NAMALWA (cell line): ENCODE measurements around the gene PML.

Experiments used
- DNase-seq: peaks from one replicate; pipeline ENCODE4 v3.0.0-alpha.2; 2015; ENCODE audit warnings: low spot score

PML gene

GRCh38 chr15:73985101-73985873, 9.2 kb upstream of the PML start:
- peak; percentile 55 for DNase-seq

GRCh38 chr15:73986055-73986775, 8.3 kb upstream of the PML start:
- DNase-seq, result no peak

GRCh38 chr15:73986776-73987056, 7.8 kb upstream of the PML start:
- no peak for DNase-seq

GRCh38 chr15:73987250-73987649, 7.3 kb upstream of the PML start:
- DNase-seq, result no peak

GRCh38 chr15:73987681-73988444, 6.7 kb upstream of the PML start:
- DNase-seq, result no peak

- DNase-seq, result no peak
Measured at GRCh38 chr15:73988445-73988969, 6.0 kb upstream of the PML start.

- no peak for DNase-seq
Measured at GRCh38 chr15:73989001-73989798, 5.3 kb upstream of the PML start.

- no peak for DNase-seq
Measured at GRCh38 chr15:73990250-73991005, 4.1 kb upstream of the PML start.

- no peak for DNase-seq
Measured at GRCh38 chr15:73991260-73991659, 3.3 kb upstream of the PML start.

GRCh38 chr15:73991726-73992593, 2.6 kb upstream of the PML start, which contains the start of gene STOML1:
TSS of gene STOML1 (minus strand) at chr15:73992295. CDS start at chr15:73992223, 72 bp downstream.
- peak; percentile 95 for DNase-seq

- no peak for DNase-seq
Measured at GRCh38 chr15:73992594-73992898, 2.0 kb upstream of the PML start.

GRCh38 chr15:73993211-73993994, 1.1 kb upstream of the PML start:
- no peak for DNase-seq

- peak; percentile 38 for DNase-seq
Measured at GRCh38 chr15:73994912-73995622, 551 bp downstream of the PML start.

GRCh38 chr15:73996267-73996666, 1.8 kb downstream of the PML start:
- no peak for DNase-seq

GRCh38 chr15:73996939-73997338, 2.4 kb downstream of the PML start:
- DNase-seq, result peak; percentile 78

- DNase-seq, result no peak
Measured at GRCh38 chr15:73997986-73998385, 3.5 kb downstream of the PML start.

GRCh38 chr15:74006774-74007639, 12.5 kb downstream of the PML start:
- DNase-seq, result no peak
